Measurements from ENCODE around the gene TEKTIP1. TPM values are rescaled to one million over a fixed set of nuclear protein-coding genes. Genes with fewer than 3 reads are reported as not detected.

Gene TEKTIP1
- polyA plus RNA-seq, 1 donor from 2014 or later = not detected

DNA sequence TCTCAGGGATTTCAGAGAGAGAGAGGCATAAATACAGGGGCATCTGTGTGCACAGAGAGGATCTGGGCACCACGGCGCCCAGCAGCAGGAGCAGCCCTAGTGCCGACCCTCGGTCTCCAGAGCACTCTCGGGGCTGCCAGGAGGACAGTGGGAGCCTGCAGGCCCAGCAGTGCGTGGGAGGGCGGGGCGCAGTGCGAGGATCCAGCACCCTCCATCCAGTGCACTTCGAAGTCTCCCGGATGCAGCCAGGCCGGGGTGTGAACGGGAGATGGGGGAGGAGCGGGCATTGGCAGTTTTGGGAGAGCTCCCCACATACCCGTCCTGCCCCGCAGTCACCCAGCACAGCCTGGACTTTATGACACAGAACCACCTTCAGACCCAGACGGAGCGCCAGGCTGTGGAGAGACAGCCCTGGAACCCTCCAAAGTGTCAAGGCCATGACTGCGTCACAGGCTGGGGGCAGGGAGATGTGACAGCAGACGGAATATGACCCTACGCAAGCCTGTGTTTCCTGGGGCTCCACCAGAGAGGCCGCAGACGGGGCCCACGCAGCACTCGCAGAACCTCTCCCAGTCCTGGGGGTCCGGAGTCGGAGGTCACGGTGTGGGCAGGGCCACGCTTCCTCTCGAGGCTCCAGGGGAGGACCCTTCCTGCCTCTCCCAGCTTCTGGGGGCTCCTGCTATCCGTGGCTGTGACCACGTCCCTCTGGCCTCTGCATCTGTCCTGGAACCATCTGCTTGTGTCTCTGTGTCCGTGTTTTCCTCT is 14.7 kb upstream of the TEKTIP1 start:
- Histone ChIP-seq H3K9me3 (ENCODE audit: low read length) (no peaks in the 10 kb centered on the region), H4K20me1 (ENCODE audit: insufficient read depth) (peaks cover 5% of the 10 kb centered on the region), H3F3A (ENCODE audit: insufficient read depth, low read length, poor library complexity, severe bottlenecking) (no peaks in the 10 kb centered on the region), H3K27me3 (ENCODE audit: insufficient read depth, low read depth, low read length) (no peaks in the 10 kb centered on the region), H3K9ac (ENCODE audit: low read length) (no peak overlapping the region), H3K4me2 (ENCODE audit: low read length) (no peak overlapping the region), H3K36me3 (ENCODE audit: insufficient read depth, low read length) (peaks cover 4% of the 10 kb centered on the region), H3K9me2 (ENCODE audit: insufficient read depth, low read length) (no peaks in the 10 kb centered on the region), H3K79me2 (replicated peaks; ENCODE audit: insufficient read depth, low read length) (peaks cover 11% of the 10 kb centered on the region), H3K4me3 (ENCODE audit: low read length) (no peak overlapping the region), H2AFZ (ENCODE audit: low read depth, low read length) (no peak overlapping the region), H3K27ac (ENCODE audit: low read length) (no peak overlapping the region)
- TF ChIP-seq SMC3 (conservative IDR thresholded peaks at IDR 0.05; ENCODE audit: poor library complexity) (no peak), MXI1 (conservative IDR thresholded peaks at IDR 0.05; ENCODE audit: poor library complexity, severe bottlenecking) (no peak), RAD21 (conservative IDR thresholded peaks at IDR 0.05) (no peak), EP300 (conservative IDR thresholded peaks at IDR 0.05; ENCODE audit: poor library complexity, severe bottlenecking) (no peak), TAF1 (IDR thresholded peaks at IDR 0.05; ENCODE audit: low read depth) (no peak), EZH2 (IDR thresholded peaks at IDR 0.05; ENCODE audit: borderline replicate concordance, insufficient read depth, low read length, poor library complexity, severe bottlenecking) (no peak), POLR2AphosphoS5 (IDR thresholded peaks at IDR 0.05) (no peak), REST (IDR thresholded peaks at IDR 0.05; ENCODE audit: borderline replicate concordance) (no peak)
- TF ChIP-seq, protein P1, sequence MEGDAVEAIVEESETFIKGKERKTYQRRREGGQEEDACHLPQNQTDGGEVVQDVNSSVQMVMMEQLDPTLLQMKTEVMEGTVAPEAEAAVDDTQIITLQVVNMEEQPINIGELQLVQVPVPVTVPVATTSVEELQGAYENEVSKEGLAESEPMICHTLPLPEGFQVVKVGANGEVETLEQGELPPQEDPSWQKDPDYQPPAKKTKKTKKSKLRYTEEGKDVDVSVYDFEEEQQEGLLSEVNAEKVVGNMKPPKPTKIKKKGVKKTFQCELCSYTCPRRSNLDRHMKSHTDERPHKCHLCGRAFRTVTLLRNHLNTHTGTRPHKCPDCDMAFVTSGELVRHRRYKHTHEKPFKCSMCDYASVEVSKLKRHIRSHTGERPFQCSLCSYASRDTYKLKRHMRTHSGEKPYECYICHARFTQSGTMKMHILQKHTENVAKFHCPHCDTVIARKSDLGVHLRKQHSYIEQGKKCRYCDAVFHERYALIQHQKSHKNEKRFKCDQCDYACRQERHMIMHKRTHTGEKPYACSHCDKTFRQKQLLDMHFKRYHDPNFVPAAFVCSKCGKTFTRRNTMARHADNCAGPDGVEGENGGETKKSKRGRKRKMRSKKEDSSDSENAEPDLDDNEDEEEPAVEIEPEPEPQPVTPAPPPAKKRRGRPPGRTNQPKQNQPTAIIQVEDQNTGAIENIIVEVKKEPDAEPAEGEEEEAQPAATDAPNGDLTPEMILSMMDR (IDR thresholded peaks at IDR 0.05; ENCODE audit: poor library complexity, severe bottlenecking) = no peak

DNA sequence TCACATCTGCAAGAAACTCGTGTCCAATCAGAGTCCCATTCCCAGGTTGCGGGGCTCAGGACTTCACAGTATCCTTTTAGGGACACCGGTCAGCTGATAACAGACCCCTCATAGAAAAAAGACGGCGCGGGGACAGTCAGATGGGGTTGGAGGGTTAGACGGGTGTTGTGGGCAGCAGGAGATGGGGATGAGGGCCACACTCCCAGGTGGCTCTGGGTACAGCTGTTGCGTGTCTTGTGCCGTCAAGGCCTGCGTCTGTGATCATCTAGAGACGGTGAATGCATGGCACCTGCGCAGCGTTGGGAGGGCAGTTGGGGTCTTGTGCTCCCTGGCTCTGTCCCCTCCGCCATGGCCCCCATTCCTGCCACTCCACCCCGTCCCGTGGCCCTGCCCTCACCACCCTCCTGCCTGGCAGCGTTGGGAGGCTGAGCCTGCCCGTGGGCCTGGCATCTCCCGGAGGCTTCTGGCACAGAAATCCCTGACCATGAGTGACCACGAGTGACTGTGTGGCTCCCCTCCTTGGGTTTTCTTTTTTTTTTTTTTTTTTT is 14.0 kb upstream of the TEKTIP1 start:
- Histone ChIP-seq H3K36me3 (ENCODE audit: insufficient read depth, low read length) (peaks cover 4% of the 10 kb centered on the region), H3K9me2 (ENCODE audit: insufficient read depth, low read length) (no peaks in the 10 kb centered on the region), H3K4me2 (ENCODE audit: low read length) (no peak overlapping the region), H4K20me1 (ENCODE audit: insufficient read depth) (peaks cover 1% of the 10 kb centered on the region), H3K27ac (ENCODE audit: low read length) (no peak overlapping the region), H3K9ac (ENCODE audit: low read length) (no peak overlapping the region), H3K79me2 (replicated peaks; ENCODE audit: insufficient read depth, low read length) (peaks cover 5% of the 10 kb centered on the region), H3K4me3 (ENCODE audit: low read length) (no peak overlapping the region), H3F3A (ENCODE audit: insufficient read depth, low read length, poor library complexity, severe bottlenecking) (no peaks in the 10 kb centered on the region), H3K27me3 (ENCODE audit: insufficient read depth, low read depth, low read length) (no peaks in the 10 kb centered on the region), H3K9me3 (ENCODE audit: low read length) (no peaks in the 10 kb centered on the region), H2AFZ (ENCODE audit: low read depth, low read length) (no peak overlapping the region)
- TF ChIP-seq, protein P1 (IDR thresholded peaks at IDR 0.05; ENCODE audit: poor library complexity, severe bottlenecking) = no peak
- TF ChIP-seq RAD21 (conservative IDR thresholded peaks at IDR 0.05) (no peak), EZH2 (IDR thresholded peaks at IDR 0.05; ENCODE audit: borderline replicate concordance, insufficient read depth, low read length, poor library complexity, severe bottlenecking) (no peak), POLR2AphosphoS5 (IDR thresholded peaks at IDR 0.05) (no peak)

Measured in neural cell (in vitro differentiated cells).